H1 (cell line): ENCODE measurements around the gene PSPH. TPM values are rescaled to one million over a fixed set of nuclear protein-coding genes. Genes with fewer than 3 reads are reported as not detected.

Experiments used
- EZH2 ChIP-seq: fragments of 200-600 bp; sonication (generic); IDR thresholded peaks from 2 replicates; pipeline ENCODE4 v1.7.1; 2012; ENCODE audit warnings: low read depth, mild to moderate bottlenecking, moderate library complexity, low read length, inconsistent platforms; ENCODE audit not compliant: severe bottlenecking
- HDAC2 ChIP-seq, 2 experiments: fragments of 300-600 bp in 1 of 2; sonication (generic) in 1 of 2; IDR thresholded peaks; 2 replicates each; pipeline ENCODE4 v1.6.1; 2011 to 2012; ENCODE audit warnings: low read depth in 2 of 2, low read length in 2 of 2, mild to moderate bottlenecking in 2 of 2, moderate library complexity in 2 of 2, borderline replicate concordance in 1 of 2, inconsistent platforms in 1 of 2
- RXRA ChIP-seq: IDR thresholded peaks from 2 replicates; pipeline ENCODE4 v1.6.1; 2011; ENCODE audit warnings: low read depth, mild to moderate bottlenecking, low read length, moderate library complexity; ENCODE audit not compliant: insufficient read depth
- TEAD4 ChIP-seq: IDR thresholded peaks from 2 replicates; pipeline ENCODE4 v1.6.1; 2012; ENCODE audit warnings: low read depth, low read length, inconsistent platforms, mixed read lengths
- polyA plus RNA-seq, 7 experiments: library from polyadenylated mRNA; depleted of rRNA in 3 of 7; stranded (reverse) in 5 of 7; unstranded in 2 of 7; fragments of >200 nt in 5 of 7; fragments of 200-250 nt in 2 of 7; gene quantifications; 1 replicate in 5 of 7; 2 replicates in 1 of 7; 4 replicates in 1 of 7; pipeline versions ENCODE4 v1.2.1 to v1.2.3, GENCODE V29; 2011 to 2013; ENCODE audit warnings: missing spikeins in 2 of 7, mixed read lengths in 2 of 7
- total RNA-seq: library from RNA; stranded (reverse); fragmentation: NEBNext Ultra II Directional; extraction: Animal tissue kit (Norgen Biotek cat#: 25700); gene quantifications from 2 replicates; pipeline ENCODE4 v1.2.1, GENCODE V29; 2021
- TF ChIP-seq, protein P1 (sequence below), 3 experiments: IDR thresholded peaks; 1 replicate in 2 of 3; 2 replicates in 1 of 3; pipeline versions ENCODE4 v1.5.1 to v1.6.1; 2011; ENCODE audit warnings: low read length in 3 of 3, mild to moderate bottlenecking in 3 of 3, inconsistent platforms in 2 of 3, low read depth in 1 of 3, moderate library complexity in 1 of 3; ENCODE audit not compliant: insufficient read depth in 1 of 3; ENCODE audit errors: control extremely low read depth in 1 of 3

The PSPH gene
- total and polyA plus RNA-seq, 2 of the 8 experiments (the other 6 are each of a cell fraction or from before 2014, with no cell fraction given) = 31.0 to 64.8 TPM

- TF ChIP-seq, protein P1, sequence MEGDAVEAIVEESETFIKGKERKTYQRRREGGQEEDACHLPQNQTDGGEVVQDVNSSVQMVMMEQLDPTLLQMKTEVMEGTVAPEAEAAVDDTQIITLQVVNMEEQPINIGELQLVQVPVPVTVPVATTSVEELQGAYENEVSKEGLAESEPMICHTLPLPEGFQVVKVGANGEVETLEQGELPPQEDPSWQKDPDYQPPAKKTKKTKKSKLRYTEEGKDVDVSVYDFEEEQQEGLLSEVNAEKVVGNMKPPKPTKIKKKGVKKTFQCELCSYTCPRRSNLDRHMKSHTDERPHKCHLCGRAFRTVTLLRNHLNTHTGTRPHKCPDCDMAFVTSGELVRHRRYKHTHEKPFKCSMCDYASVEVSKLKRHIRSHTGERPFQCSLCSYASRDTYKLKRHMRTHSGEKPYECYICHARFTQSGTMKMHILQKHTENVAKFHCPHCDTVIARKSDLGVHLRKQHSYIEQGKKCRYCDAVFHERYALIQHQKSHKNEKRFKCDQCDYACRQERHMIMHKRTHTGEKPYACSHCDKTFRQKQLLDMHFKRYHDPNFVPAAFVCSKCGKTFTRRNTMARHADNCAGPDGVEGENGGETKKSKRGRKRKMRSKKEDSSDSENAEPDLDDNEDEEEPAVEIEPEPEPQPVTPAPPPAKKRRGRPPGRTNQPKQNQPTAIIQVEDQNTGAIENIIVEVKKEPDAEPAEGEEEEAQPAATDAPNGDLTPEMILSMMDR (IDR thresholded peaks at IDR 0.05; ENCODE audit: control extremely low read depth in 1 of 3, insufficient read depth in 1 of 3, low read depth in 1 of 3, low read length in 3 of 3) = no peak
- TF ChIP-seq HDAC2 (IDR thresholded peaks at IDR 0.05; ENCODE audit: borderline replicate concordance in 1 of 2, low read depth in 2 of 2, low read length in 2 of 2) (no peak), EZH2 (no peak), RXRA (no peak), TEAD4 (no peak)
Observed at GRCh38 chr7:55996856-55997500, 54.3 kb downstream of the PSPH start (continued).
